ENCODE measurements around the gene C5orf46. TPM values are rescaled to one million over a fixed set of nuclear protein-coding genes. Genes with fewer than 3 reads are reported as not detected.

Gene C5orf46
- total RNA-seq, 6 experiments from 2014 or later: not detected

DNA sequence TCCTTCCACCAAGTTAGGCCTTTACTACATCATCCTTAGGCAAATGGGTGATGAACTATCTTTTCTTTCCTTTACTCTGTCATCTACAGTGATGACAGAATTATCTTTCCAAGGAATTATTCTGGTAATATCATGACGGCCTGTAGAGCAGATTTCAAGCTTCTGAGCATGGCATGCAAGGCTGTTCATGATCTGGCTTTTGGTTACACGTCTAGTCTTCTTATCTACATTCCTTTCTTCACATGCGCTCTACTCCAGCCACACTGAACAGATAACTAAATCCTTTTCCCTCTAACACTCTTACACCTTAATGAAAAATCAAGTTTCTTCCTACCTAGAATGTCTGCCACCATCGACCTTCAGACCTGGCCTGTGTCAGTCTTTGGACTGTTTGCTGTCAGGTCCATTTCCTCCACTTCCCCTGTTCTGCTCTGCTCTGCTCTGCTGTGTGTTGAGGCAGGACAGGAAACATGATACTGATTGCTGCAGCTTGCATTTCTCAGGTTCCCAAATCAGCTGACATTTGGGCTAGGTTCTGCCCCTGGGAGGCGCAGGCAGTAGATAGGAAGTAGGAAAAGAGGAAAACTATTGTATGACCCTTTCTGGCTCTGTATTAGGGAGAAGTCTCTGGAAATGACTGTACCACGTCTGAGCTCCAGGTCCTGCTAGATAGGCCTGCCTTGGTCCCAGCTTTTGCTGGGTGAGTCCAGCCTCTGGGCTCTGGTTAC, 23.6 kb downstream of the C5orf46 start:
- Mint-ChIP-seq H3K9me3 (peaks cover 16% of the 10 kb centered on the region), H3K36me3 (ENCODE audit: low read depth) (no peaks in the 10 kb centered on the region), H3K27me3 (ENCODE audit: insufficient read depth) (no peaks in the 10 kb centered on the region), H3K4me3 (no peak overlapping the region), H3K4me1 (ENCODE audit: low read depth) (no peaks in the 10 kb centered on the region), H3K27ac (no peak overlapping the region)
- DNase-seq: no peak
- no peak for TF ChIP-seq CTCF (IDR thresholded peaks at IDR 0.05)

DNA sequence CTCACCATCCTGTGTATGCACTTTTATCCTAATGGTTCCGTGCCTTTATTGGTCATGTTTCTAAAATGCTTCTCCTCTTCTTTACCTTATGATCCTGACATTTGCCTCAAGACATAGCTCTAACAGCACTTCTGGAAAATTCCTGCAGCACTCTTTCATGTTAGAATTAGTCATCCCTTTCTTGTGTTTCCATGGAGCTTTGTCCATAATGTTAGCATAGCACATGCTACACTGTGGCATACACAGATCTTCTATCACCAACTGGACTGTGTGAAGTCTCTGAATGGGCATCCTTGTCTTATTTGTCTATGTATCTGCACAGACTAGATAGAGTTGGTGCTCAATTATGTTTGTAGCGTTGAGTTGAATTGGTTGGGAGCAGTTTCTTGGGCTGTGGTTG, 25.9 kb downstream of the C5orf46 start:
- H3K27me3 Mint-ChIP-seq (ENCODE audit: insufficient read depth): no peaks in the 10 kb centered on the region
- DNase-seq: no peak
- H3K4me1 Mint-ChIP-seq (ENCODE audit: low read depth): no peaks in the 10 kb centered on the region
- peaks cover 16% of the 10 kb centered on the region for H3K9me3 Mint-ChIP-seq
- TF ChIP-seq CTCF (IDR thresholded peaks at IDR 0.05): no peak
- no peaks in the 10 kb centered on the region for H3K36me3 Mint-ChIP-seq (ENCODE audit: low read depth)
- no peak overlapping the region for H3K4me3 Mint-ChIP-seq
- H3K27ac Mint-ChIP-seq: no peak overlapping the region

GRCh38 chr5:147879784-147880183, 26.6 kb downstream of the C5orf46 start:
- DNase-seq: no peak
- H3K4me3 Mint-ChIP-seq: no peak overlapping the region
- no peak for TF ChIP-seq CTCF (IDR thresholded peaks at IDR 0.05)
- no peaks in the 10 kb centered on the region for H3K27me3 Mint-ChIP-seq (ENCODE audit: insufficient read depth)
- no peaks in the 10 kb centered on the region for H3K36me3 Mint-ChIP-seq (ENCODE audit: low read depth)
- H3K9me3 Mint-ChIP-seq: peaks cover 16% of the 10 kb centered on the region; the same call in 1 of the 2 replicates
- no peaks in the 10 kb centered on the region for H3K4me1 Mint-ChIP-seq (ENCODE audit: low read depth)
- H3K27ac Mint-ChIP-seq: no peak overlapping the region

GRCh38 chr5:147878066-147878759, 28.1 kb downstream of the C5orf46 start, which contains the start of gene SCGB3A2:
TSS of gene SCGB3A2 (plus strand) at chr5:147878711. CDS start at chr5:147878804, 93 bp downstream.
- Mint-ChIP-seq H3K27me3 (ENCODE audit: insufficient read depth) (peaks cover 4% of the 10 kb centered on the region; the same call in 1 of the 2 replicates), H3K36me3 (ENCODE audit: low read depth) (no peaks in the 10 kb centered on the region), H3K4me1 (ENCODE audit: low read depth) (no peaks in the 10 kb centered on the region), H3K9me3 (peaks cover 5% of the 10 kb centered on the region; the same call in 1 of the 2 replicates), H3K4me3 (no peak within 1 kb of the TSS), H3K27ac (no peak within 1 kb of the TSS)
- DNase-seq: no peak
- no peak for TF ChIP-seq CTCF (IDR thresholded peaks at IDR 0.05)

GRCh38 chr5:147876626-147877025, 29.7 kb downstream of the C5orf46 start:
- Mint-ChIP-seq H3K4me1 (ENCODE audit: low read depth) (no peaks in the 10 kb centered on the region), H3K27me3 (ENCODE audit: insufficient read depth) (peaks cover 7% of the 10 kb centered on the region; the same call in 1 of the 2 replicates), H3K9me3 (no peaks in the 10 kb centered on the region; the same call in 1 of the 2 replicates), H3K36me3 (ENCODE audit: low read depth) (no peaks in the 10 kb centered on the region), H3K27ac (no peak overlapping the region), H3K4me3 (no peak overlapping the region)
- no peak for TF ChIP-seq CTCF (IDR thresholded peaks at IDR 0.05)
- DNase-seq: no peak
